Epithelial cell of esophagus (primary cell): ENCODE results near the gene TCOF1.

Source experiments
- DNase-seq: peaks from one replicate; pipeline ENCODE4 v3.0.0; 2010; ENCODE audit warnings: low read depth
- H3K4me3 ChIP-seq: 2 replicates; pipeline ENCODE4 v1.5.1; 2011; ENCODE audit warnings: mild to moderate bottlenecking, low read length, control low read depth
- TF ChIP-seq, protein P1 (sequence below): IDR thresholded peaks from 2 replicates; pipeline ENCODE4 v1.5.1; 2011; ENCODE audit warnings: low read depth, mild to moderate bottlenecking, low read length, control low read depth, inconsistent platforms; ENCODE audit not compliant: insufficient read depth; ENCODE audit errors: missing control alignments

Gene TCOF1

DNA sequence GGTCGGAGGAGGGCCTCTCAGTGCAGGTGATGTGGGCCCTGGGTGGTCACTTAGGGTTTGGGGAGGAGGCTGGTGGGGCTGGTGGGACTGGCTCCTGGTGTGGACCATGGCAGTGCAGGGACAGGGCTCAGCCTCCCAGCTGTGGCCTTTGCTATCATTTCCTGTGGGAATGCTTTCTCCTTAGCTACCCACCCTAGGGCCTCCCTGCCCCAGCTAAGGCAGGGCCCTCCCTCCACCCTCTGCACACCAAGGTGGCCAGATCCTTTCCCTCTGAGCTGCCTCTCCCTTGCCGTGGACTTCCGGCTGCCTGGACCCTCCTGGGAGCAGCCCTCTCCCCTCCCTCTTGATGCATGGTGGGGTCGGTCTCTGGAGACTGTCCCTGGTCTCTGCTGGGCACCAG, 32.1 kb upstream of the TCOF1 start:
- TF ChIP-seq, protein P1, sequence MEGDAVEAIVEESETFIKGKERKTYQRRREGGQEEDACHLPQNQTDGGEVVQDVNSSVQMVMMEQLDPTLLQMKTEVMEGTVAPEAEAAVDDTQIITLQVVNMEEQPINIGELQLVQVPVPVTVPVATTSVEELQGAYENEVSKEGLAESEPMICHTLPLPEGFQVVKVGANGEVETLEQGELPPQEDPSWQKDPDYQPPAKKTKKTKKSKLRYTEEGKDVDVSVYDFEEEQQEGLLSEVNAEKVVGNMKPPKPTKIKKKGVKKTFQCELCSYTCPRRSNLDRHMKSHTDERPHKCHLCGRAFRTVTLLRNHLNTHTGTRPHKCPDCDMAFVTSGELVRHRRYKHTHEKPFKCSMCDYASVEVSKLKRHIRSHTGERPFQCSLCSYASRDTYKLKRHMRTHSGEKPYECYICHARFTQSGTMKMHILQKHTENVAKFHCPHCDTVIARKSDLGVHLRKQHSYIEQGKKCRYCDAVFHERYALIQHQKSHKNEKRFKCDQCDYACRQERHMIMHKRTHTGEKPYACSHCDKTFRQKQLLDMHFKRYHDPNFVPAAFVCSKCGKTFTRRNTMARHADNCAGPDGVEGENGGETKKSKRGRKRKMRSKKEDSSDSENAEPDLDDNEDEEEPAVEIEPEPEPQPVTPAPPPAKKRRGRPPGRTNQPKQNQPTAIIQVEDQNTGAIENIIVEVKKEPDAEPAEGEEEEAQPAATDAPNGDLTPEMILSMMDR, result no peak
- DNase-seq, result no peak

DNA sequence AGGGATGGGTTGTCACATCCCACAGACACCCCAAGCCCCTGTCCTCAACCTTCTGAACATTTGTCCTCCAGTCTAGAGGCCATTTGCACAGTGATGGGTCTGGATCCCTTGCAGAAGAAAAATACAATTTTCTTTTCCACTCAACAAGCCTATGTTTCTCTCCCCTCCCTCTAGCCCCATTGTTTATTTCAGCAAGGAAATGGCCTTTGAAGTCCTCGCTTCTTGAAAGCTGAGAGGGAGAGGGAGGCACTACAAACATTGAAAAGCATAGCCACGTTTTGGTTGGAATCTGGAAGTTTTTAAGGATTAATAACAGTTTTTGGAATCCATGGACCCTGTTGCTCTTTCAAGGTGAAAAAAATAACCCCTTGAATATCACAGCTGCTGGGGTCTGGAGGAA, 30.8 kb upstream of the TCOF1 start:
- no peak overlapping the region for H3K4me3 ChIP-seq
- no peak for DNase-seq
- TF ChIP-seq, protein P1, result no peak

More for the DNA sequence above, 32.1 kb upstream of the TCOF1 start:
- no peak overlapping the region for H3K4me3 ChIP-seq

DNA sequence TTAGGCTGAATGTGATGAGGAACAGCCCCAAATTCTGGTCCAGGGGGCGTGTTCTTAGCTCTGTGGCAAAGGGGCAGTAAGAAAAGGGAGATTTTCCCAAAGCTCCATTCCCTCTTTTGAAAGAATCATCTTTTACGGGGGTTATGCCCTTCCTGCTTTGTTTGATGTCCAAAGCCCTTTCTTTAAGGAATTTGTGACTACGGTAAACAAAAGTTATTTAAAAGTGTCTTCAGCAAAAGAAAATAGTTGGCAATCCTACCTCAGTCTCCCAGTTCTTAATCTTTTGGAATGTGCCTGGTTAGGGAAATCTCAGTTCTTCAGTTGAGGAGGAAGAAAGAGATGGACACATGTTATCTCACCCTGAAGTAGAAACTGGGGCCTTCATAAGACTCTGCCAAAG, 30.4 kb upstream of the TCOF1 start:
- TF ChIP-seq, protein P1, result no peak
- H3K4me3 ChIP-seq, result no peak overlapping the region
- no peak for DNase-seq

DNA sequence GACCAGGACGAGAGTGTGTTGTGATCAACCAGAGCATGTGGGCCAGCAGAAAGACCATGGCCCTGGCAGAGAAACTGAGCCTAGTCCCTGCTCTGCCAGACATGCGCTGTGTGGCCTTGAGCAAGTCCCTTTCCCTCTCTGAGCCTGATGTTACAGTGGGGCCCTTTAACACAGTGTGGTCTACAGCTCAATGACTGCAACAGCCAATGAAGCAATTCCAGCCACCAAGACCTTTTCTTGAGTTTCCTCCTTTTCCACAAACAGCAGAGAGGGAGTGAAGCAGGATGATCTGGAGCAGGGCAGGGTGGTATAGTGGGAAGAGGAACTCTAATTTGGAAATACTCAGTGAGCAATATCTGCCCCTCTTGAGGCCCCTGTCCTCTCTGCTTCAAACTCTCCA, 29.0 kb upstream of the TCOF1 start:
- no peak overlapping the region for H3K4me3 ChIP-seq
- DNase-seq, result no peak
- TF ChIP-seq, protein P1, result no peak

DNA sequence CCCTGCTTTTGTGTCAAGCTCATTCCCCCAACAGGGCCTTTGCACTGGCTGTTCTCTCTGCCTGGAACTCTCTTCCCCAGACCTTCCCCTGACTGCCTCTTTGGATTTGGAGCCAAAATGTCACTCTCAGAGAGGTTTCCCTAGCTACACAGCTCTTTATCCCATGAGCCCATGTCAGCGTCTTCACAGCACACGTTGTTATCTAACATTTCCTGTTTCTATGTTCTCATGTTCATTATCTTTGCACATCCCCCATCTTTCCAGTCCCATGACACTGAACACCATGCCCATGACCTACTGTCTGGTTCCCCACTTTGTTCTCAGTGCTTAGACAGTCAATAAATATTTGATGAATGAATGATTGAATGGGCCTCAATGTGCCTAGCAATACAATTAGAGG, 28.5 kb upstream of the TCOF1 start:
- no peak for DNase-seq
- no peak overlapping the region for H3K4me3 ChIP-seq
- TF ChIP-seq, protein P1, result no peak

DNA sequence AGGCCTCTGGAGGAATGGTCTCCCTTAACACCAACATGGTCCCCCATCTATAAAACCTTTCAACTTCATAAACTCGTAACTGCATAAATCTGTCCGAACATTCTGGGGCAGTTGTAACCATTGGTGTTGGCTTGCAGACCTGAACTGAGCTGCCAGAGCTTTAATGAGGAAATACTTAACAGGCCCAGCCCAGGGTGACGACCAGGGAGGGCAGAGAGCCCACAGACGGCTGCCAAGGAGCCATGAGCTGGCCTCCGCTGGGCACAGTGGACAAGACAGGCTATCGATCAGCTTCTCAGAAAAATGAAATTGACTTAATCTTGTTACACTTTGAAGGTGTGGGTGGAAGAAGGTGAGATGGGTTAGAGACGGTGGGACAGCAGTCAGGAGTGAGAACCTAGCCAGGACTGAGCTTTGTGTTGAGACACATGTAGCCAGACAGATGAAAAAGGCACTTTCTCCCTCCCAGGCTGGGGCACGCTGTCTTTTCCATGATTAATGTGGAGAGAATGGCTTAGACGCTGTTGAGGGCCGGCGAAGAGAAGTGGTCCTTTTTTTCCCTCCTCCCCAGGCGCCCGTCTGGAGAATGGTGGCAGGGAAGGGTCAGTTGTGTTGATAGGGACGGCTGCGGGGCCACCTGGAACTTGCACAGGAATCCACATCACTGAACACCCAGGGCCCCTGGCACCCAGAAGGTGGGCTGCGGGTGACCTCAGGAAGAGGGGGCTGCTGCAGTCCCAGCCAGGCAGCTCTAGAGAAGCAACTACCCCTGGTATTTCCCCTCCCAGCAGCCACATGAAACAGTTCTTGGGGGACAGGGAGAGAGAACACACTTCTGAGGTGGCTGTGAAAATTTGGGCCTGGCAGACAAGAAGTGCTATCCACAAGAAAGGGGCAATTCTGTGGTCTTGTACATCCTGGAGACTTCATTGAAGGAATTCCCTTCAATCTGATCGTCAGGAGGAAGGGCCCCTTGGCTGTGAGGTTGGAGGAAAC, 27.3 kb upstream of the TCOF1 start:
- TF ChIP-seq, protein P1, result no peak
- H3K4me3 ChIP-seq, result no peak overlapping the region
- DNase-seq, result no peak

DNA sequence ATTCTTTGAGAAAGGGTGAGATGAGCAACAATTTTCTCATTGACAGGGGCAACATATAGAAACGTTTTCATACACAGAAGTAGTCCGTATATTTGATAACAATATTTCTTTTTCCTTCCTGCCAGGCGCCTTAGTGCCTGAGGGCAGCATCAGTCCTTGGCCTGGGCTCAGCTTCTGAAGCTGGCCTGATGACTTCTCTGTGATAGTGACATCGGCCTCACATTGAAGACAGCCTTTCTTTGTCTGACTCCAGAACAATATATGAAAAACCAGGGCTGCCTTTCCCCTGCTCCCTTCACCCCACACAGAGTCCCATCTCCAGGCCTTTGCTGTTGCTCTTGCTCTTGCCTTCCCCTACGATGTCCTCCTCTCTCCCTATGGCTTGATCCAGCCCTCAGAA, 24.1 kb upstream of the TCOF1 start:
- H3K4me3 ChIP-seq, result no peak overlapping the region
- TF ChIP-seq, protein P1, result no peak

More for the DNA sequence above, 24.1 kb upstream of the TCOF1 start:
- DNase-seq, result no peak
